Glutamatergic neuron (in vitro differentiated cells): Measurements from ENCODE around the gene ARHGEF11. TPM values are rescaled to one million over a fixed set of nuclear protein-coding genes. Genes with fewer than 3 reads are reported as not detected.

Experiments
- DNase-seq: peaks from one replicate; pipeline ENCODE4 v3.0.0; 2022
- H3K27ac Mint-ChIP-seq: one replicate; pipeline ENCODE4 v1.8.0; 2020; ENCODE audit warnings: mild to moderate bottlenecking, mixed read lengths, inconsistent platforms; ENCODE audit not compliant: unreplicated experiment
- H3K27me3 Mint-ChIP-seq: one replicate; pipeline ENCODE4 v1.8.0; 2020; ENCODE audit warnings: mild to moderate bottlenecking, moderate library complexity, mixed read lengths, inconsistent platforms; ENCODE audit not compliant: unreplicated experiment
- H3K36me3 Mint-ChIP-seq: one replicate; pipeline ENCODE4 v1.8.0; 2020; ENCODE audit warnings: mild to moderate bottlenecking, mixed read lengths, inconsistent platforms; ENCODE audit not compliant: unreplicated experiment
- H3K4me1 Mint-ChIP-seq: one replicate; pipeline ENCODE4 v1.8.0; 2020; ENCODE audit warnings: mild to moderate bottlenecking, low read depth, mixed read lengths, inconsistent platforms; ENCODE audit not compliant: unreplicated experiment
- H3K4me3 Mint-ChIP-seq: one replicate; pipeline ENCODE4 v1.8.0; 2020; ENCODE audit warnings: mild to moderate bottlenecking, mixed read lengths, inconsistent platforms; ENCODE audit not compliant: unreplicated experiment
- H3K9me3 Mint-ChIP-seq: one replicate; pipeline ENCODE4 v1.8.0; 2020; ENCODE audit warnings: mild to moderate bottlenecking, moderate library complexity, mixed read lengths, inconsistent platforms; ENCODE audit not compliant: unreplicated experiment
- CTCF ChIP-seq: fragments of 200-600 bp; sonication (generic); IDR thresholded peaks from one replicate; pipeline ENCODE4 v1.5.0; 2021; ENCODE audit not compliant: partially characterized antibody, unreplicated experiment
- total RNA-seq: library from RNA; stranded (reverse); fragmentation: NEBNext Ultra II Directional; extraction: Animal tissue kit (Norgen Biotek cat#: 25700); gene quantifications from one replicate; pipeline ENCODE4 v1.2.1, GENCODE V29; 2021; ENCODE audit not compliant: unreplicated experiment

ARHGEF11 gene
- total RNA-seq, 1 donor from 2014 or later = 40.5 TPM

DNA sequence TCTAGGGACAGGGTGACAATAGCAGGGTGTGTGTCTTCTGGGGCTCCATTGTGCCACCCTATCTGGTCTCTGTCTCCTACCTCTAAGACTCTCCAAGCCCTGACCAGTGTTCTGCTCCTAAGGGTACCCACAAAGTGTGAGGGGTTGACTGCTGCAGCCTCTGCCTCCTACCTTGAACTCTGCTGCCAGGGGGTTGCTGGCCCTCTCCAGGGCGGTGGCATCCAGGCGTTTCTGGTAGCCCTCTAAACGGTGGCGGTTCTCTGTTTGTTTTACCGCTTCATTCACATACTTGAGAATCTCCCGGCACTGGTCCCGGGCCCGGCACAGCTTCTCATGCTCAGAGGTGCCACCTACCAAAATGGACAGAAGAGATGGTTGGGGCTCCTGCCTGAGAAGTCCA is 100.7 kb downstream of the ARHGEF11 start:
- peaks cover 23% of the 10 kb centered on the region for H3K36me3 Mint-ChIP-seq
- peaks cover 8% of the 10 kb centered on the region for H3K9me3 Mint-ChIP-seq
- no peak overlapping the region for H3K4me3 Mint-ChIP-seq
- no peak for TF ChIP-seq CTCF
- no peak overlapping the region for H3K27ac Mint-ChIP-seq
- H3K27me3 Mint-ChIP-seq = peaks cover 7% of the 10 kb centered on the region
- no peak for DNase-seq
- no peaks in the 10 kb centered on the region for H3K4me1 Mint-ChIP-seq

- peaks cover 23% of the 10 kb centered on the region for H3K36me3 Mint-ChIP-seq
- peaks cover 7% of the 10 kb centered on the region for H3K27me3 Mint-ChIP-seq
- no peak overlapping the region for H3K27ac Mint-ChIP-seq
- no peak overlapping the region for H3K4me3 Mint-ChIP-seq
- no peak for DNase-seq
- TF ChIP-seq CTCF = no peak
- no peaks in the 10 kb centered on the region for H3K4me1 Mint-ChIP-seq
- H3K9me3 Mint-ChIP-seq = peaks cover 8% of the 10 kb centered on the region
Measured at GRCh38 chr1:156944268-156944667, 101.3 kb downstream of the ARHGEF11 start.

DNA sequence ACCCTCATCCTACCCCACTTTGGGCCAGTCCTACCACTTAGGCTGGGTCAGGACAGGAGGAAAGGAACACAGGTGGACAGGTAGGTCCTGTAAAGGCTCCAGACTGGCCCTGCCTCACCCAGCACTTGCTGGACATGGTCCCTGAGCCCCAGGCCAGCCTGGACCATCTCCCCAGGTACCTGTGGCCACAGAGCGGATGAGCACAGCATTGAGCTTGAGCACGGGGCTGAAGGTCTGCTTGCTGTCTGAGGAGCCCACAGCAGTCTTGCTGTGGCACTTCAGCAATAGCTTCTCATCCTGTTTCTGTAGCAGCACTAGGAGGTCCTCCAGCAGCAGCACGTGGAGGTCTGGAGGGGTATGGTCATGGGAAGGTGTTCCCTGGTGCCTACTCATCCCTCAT is 101.8 kb downstream of the ARHGEF11 start:
- TF ChIP-seq CTCF = no peak
- no peak for DNase-seq
- Mint-ChIP-seq H3K27me3 (peaks cover 12% of the 10 kb centered on the region), H3K27ac (no peak overlapping the region), H3K4me1 (no peaks in the 10 kb centered on the region), H3K4me3 (no peak overlapping the region), H3K9me3 (peaks cover 8% of the 10 kb centered on the region), H3K36me3 (peaks cover 28% of the 10 kb centered on the region)

DNA sequence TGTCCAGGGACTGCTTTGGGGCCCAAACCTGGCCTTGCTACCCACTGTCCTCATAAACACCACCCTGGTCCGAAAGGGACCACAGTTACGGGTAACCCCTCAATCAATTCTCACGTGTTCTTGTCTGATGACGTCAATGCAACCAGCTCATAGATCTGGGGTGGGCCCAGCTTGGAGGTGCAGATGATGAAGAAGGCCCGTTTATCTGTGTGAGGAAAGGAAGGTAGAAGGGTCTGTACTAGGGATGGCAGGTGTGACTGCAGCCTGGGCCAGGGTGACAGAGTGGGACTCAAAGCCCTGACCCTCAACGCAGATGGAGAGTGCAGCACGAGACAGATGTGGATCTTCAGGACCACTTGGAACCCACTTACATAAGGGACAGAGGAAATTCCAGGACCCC is 103.0 kb downstream of the ARHGEF11 start:
- Mint-ChIP-seq H3K4me3 (no peak overlapping the region), H3K27ac (no peak overlapping the region), H3K9me3 (peaks cover 11% of the 10 kb centered on the region), H3K27me3 (peaks cover 12% of the 10 kb centered on the region), H3K4me1 (peaks cover 5% of the 10 kb centered on the region), H3K36me3 (peaks cover 35% of the 10 kb centered on the region)
- no peak for TF ChIP-seq CTCF
- DNase-seq = peak; percentile 2

DNA sequence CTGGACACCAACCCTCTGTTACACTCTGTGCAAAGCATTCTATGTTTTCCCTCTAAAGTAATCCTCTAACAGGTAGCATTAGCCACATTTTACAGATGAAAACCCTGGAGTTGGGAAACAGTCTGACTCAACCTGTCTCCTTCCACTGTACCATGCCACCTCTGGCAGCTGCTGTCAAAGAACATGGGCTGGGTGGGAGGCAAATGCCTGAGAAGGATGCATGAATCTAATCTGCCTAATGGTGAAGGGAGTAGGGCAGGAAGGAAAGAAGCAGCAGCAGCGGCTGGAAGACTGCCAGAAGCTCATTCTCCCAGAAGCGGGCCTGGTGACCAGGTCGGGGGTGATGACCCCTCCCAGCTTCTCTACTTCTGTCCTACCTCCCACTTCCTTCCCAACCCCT is 103.4 kb downstream of the ARHGEF11 start:
- no peak for DNase-seq
- H3K27me3 Mint-ChIP-seq = peaks cover 13% of the 10 kb centered on the region
- H3K36me3 Mint-ChIP-seq = peaks cover 35% of the 10 kb centered on the region
- H3K4me3 Mint-ChIP-seq = no peak overlapping the region
- no peak for TF ChIP-seq CTCF
- H3K9me3 Mint-ChIP-seq = peaks cover 11% of the 10 kb centered on the region
- H3K4me1 Mint-ChIP-seq = peaks cover 7% of the 10 kb centered on the region
- H3K27ac Mint-ChIP-seq = no peak overlapping the region
